WERI-Rb-1 (cell line): ENCODE data around the gene CSNK1G2.
"Not testable (repeated sequence)": the region's sequence is repeated elsewhere in the genome, so short reads cannot be mapped to it uniquely, and the experiment has no call there.

Source experiments
- DNase-seq: peaks from one replicate; pipeline ENCODE4 v3.0.0-alpha.2; 2020
- H3K27ac ChIP-seq: fragments of 250-450 bp; sonication (Bioruptor Pico); 2 replicates; pipeline ENCODE4 v1.5.1; 2020; ENCODE audit warnings: mild to moderate bottlenecking, moderate library complexity
- H3K27me3 ChIP-seq: fragments of 250-450 bp; sonication (Bioruptor Pico); 2 replicates; pipeline ENCODE4 v1.5.1; 2021; ENCODE audit warnings: mild to moderate bottlenecking, low read depth, moderate library complexity; ENCODE audit not compliant: insufficient read depth, severe bottlenecking
- H3K36me3 ChIP-seq: fragments of 250-450 bp; sonication (Bioruptor Pico); 2 replicates; pipeline ENCODE4 v1.5.1; 2020; ENCODE audit warnings: mild to moderate bottlenecking, moderate library complexity
- H3K4me3 ChIP-seq: 2 replicates; pipeline ENCODE4 v1.5.1; 2011; ENCODE audit warnings: low read depth, mild to moderate bottlenecking, control low read depth, low read length
- H3K9me3 ChIP-seq: fragments of 250-450 bp; sonication (Bioruptor Pico); 2 replicates; pipeline ENCODE4 v1.5.1; 2021; ENCODE audit warnings: mild to moderate bottlenecking, moderate library complexity; ENCODE audit not compliant: severe bottlenecking
- CTCF ChIP-seq: IDR thresholded peaks from 2 replicates; pipeline ENCODE4 v1.5.1; 2011; ENCODE audit warnings: low read depth, mild to moderate bottlenecking, control low read depth, inconsistent platforms, low read length

The CSNK1G2 gene

DNA sequence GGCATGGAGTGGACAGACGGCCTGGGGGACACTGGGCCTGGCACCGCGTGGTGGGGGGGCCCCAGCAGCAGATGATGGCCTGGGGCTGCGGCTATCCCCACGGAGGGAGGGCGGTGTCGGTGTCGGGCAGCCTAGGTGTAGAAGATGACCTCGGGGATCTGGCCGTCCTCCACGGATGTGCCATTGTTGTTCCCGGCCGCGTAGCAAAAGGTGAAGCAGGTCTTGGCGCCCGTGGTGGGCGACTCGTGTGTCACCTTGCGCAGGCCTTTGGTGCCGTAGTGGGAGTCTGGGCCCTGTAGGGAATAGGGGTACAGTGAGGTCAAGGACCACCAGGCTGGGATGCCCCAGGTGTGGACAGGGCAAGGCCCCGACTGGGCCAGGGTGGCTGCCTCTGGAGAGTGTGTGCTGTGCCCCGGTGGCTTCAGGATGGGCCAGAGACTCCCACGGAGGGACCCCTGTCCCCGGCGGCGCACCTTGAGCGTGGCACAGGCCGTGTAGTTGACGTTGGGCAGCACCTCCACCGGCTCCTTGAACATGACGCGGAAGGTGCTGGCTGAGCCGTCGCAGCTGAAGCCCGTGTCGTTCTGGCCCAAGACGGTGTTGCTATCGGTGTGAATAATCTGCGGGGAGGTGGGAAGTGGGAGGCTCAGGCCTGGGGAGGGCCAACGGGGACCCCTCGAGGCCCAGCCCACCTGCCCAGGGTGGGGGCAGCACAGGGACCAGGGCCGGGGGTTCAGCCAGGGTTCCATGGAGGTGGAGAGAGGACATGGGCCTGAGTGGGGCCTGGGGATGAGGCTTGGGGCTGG lies 45.6 kb downstream of the CSNK1G2 start:
- H3K4me3 ChIP-seq, result no peak overlapping the region
- no peak for TF ChIP-seq CTCF
- H3K9me3 ChIP-seq, result no peaks in the 10 kb centered on the region
- H3K36me3 ChIP-seq, result peaks cover 82% of the 10 kb centered on the region
- DNase-seq, result no peak
- no peaks in the 10 kb centered on the region for H3K27me3 ChIP-seq
- H3K27ac ChIP-seq, result no peak overlapping the region

DNA sequence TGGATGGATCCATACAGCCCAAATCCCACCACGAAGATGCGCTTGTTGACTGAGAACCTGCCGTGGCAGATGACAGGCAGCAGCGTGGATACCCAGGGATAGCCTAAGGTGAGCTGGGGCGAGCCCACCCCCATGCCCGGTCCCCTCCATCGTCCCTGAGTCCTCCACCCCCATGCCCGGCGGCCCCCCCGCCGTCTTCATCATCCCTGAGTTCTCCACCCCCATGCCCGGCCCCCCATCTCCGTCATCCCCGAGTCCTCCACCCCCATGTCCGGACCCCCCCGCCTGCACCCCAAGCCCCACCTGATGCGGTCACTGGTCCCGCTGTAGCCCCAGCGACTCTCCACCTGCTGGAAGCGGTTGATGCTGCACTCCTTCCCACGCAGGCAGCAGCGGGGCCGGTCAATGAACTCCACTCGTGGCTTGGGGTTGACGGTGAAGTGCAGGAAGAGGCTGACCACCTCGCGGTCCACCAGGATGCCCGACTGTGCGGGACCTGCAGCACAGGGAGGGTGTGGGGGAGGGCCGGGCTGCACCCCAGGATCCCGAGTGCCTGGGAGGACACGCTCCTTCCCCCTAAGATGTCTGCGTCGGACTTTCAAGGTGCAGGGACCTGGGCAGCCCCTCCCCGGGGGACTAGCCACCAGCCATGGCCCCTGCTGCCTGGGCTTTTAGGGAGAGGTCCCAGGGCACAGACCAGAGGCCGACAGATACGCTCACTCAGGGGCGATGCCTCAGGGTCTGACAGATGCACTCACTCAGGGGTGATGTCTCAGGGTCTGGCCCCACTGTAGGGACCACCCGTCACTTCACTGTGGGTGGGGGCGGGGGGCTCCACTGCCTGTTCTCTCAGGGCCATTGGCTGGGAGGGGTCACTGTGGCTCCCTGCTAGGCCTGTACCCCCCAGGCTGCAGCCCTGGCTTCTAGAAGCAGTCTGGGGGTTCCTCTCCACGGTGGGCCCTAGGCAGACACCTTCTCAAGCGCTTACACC lies 46.5 kb downstream of the CSNK1G2 start:
- Histone ChIP-seq H3K4me3 (no peak overlapping the region), H3K27me3 (no peaks in the 10 kb centered on the region), H3K9me3 (no peaks in the 10 kb centered on the region), H3K27ac (no peak overlapping the region), H3K36me3 (peaks cover 78% of the 10 kb centered on the region)
- peak; percentile 22; the same call in 1 of the 2 replicates for TF ChIP-seq CTCF
- DNase-seq, result no peak

DNA sequence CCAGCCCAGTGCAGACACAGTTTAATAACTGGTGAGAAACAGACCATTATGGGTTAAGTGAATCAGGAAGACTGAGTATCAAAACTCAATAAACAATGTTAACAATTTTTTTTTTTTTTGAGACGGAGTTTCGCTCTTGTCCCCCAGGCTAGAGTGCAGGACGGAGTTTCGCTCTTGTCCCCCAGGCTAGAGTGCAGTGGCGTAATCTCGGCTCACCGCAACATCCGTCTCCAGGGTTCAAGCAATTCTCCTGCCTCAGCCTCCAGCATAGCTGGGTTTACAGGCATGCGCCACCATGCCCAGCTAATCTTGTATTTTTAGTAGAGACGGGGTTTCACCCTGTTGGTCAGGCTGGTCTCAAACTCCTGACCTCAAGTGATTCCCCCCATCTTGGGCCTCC lies 47.5 kb downstream of the CSNK1G2 start:
- H3K27ac ChIP-seq, H3K9me3 ChIP-seq, H3K27me3 ChIP-seq, H3K4me3 ChIP-seq, DNase-seq: not testable (repeated sequence)
- H3K36me3 ChIP-seq, result peaks cover 80% of the 10 kb centered on the region

- H3K4me3 ChIP-seq, result no peak overlapping the region
- H3K9me3 ChIP-seq, result no peaks in the 10 kb centered on the region
- H3K27me3 ChIP-seq, result no peaks in the 10 kb centered on the region
- no peak for TF ChIP-seq CTCF
- peaks cover 85% of the 10 kb centered on the region for H3K36me3 ChIP-seq
- DNase-seq, result no peak
- no peak overlapping the region for H3K27ac ChIP-seq
These were observed 48.7 kb downstream of the CSNK1G2 start for GRCh38 chr19:1989513-1990229.

GRCh38 chr19:1990230-1991017 lies 49.5 kb downstream of the CSNK1G2 start:
- DNase-seq, result no peak
- Histone ChIP-seq H3K27me3 (no peaks in the 10 kb centered on the region), H3K27ac (no peak overlapping the region), H3K4me3 (no peak overlapping the region), H3K9me3 (no peaks in the 10 kb centered on the region), H3K36me3 (peaks cover 83% of the 10 kb centered on the region)
- TF ChIP-seq CTCF, result no peak
